VCaP (cell line): ENCODE results near the gene LLGL2.

Experiments
- H3K27ac ChIP-seq: fragments of 450-650 bp; 2 replicates; pipeline ENCODE4 v1.5.1; 2017
- TF ChIP-seq, protein P1 (sequence below): fragments of 450-650 bp; conservative IDR thresholded peaks from 2 replicates; pipeline ENCODE4 v1.5.1; 2017; ENCODE audit warnings: mild to moderate bottlenecking, moderate library complexity

The LLGL2 gene

GRCh38 chr17:75504347-75505151 lies 20.9 kb upstream of the LLGL2 start:
- TF ChIP-seq, protein P1, sequence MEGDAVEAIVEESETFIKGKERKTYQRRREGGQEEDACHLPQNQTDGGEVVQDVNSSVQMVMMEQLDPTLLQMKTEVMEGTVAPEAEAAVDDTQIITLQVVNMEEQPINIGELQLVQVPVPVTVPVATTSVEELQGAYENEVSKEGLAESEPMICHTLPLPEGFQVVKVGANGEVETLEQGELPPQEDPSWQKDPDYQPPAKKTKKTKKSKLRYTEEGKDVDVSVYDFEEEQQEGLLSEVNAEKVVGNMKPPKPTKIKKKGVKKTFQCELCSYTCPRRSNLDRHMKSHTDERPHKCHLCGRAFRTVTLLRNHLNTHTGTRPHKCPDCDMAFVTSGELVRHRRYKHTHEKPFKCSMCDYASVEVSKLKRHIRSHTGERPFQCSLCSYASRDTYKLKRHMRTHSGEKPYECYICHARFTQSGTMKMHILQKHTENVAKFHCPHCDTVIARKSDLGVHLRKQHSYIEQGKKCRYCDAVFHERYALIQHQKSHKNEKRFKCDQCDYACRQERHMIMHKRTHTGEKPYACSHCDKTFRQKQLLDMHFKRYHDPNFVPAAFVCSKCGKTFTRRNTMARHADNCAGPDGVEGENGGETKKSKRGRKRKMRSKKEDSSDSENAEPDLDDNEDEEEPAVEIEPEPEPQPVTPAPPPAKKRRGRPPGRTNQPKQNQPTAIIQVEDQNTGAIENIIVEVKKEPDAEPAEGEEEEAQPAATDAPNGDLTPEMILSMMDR = peak; percentile 85
- H3K27ac ChIP-seq = no peak overlapping the region

GRCh38 chr17:75505152-75505409 lies 20.4 kb upstream of the LLGL2 start:
- no peak overlapping the region for H3K27ac ChIP-seq
- TF ChIP-seq, protein P1 = no peak

- TF ChIP-seq, protein P1 = no peak
- H3K27ac ChIP-seq = no peak overlapping the region
These were observed 19.9 kb upstream of the LLGL2 start for GRCh38 chr17:75505640-75506039.

DNA sequence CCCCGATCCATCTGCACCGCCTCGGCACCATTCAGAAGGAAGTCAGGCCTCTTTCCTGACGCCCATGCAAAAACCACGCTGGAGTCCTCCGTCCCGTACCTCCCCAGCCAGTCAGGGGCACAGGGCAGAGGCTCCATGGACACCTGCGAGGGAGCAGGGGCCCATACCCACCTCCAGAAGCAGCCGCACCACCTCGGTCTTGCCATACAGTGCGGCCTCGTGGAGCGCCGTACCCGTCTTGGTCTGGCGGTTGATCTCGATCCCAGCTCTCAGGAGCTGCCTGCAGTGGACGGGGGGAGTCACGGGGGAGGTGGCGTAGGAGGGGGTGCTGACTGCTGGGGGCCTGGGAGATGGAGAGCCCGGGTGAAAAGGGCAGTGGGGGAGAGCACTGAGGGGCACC lies 19.4 kb upstream of the LLGL2 start:
- TF ChIP-seq, protein P1 = no peak
- no peak overlapping the region for H3K27ac ChIP-seq

DNA sequence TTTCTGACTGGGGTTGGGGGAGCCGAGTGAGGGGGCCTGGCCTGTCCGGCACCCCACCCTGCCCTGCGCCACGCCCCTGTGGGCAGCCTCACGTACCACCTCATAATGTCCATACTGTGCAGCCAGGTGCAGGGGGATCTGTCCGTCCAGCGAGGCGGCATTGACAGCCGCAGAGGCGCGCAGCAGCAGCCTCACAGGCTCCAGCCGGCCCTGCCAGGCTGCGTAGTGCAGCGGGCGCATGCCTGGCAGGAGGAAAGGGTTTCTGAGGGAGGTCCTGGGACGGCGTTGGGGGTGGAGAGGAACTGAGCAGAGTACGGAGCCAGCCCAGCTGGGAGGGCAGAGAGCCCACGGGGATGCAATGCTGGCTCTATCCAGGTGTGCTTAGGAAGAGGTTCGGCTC lies 18.6 kb upstream of the LLGL2 start:
- TF ChIP-seq, protein P1 = no peak
- no peak overlapping the region for H3K27ac ChIP-seq

DNA sequence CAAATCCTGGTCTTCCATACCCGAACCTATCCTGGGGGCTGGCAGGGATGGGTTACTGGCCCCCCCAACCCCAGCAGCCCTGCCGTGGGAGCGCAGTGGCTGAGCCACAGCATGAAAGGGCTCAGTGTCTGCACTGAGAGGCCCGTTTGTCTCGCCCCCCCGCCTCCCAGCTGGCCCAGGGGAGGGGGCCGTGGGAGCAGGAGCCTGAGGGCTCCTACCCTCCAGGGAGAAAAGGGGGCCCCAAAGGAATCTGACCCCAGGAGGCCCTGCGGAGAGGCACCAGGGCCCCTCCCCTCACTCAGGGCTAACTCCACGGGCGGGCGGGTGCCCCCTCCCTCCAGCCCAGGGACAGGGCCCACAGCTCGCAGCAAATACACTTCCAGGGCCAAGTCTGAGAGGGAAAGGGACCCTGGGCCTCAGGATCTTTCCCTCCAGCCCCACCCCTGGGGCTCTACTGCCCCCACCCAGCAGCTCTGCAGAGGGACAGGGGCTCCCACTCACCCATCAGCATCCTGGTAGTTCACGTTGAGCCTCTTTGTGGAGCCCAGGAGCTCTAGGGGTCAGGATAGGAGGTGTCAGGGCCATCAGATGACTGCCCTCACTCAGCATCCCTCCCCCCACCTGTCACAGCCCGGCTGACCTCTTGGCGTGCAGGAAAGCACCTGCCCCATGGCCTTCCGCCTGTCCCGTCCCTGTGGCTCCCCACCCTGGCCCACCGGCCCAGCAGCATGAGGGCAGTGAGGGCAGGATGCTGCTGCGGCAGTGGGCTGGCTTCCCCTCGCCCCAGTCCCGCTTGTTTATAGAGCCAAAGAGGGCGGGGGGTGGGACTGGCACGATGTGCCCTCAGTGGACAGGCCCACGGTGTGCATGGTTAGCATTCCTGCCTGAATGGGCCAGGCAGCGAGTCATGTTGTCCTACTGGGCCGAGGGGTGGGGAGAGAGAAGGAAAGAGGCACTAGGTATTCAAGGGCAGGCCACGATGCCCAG lies 17.5 kb upstream of the LLGL2 start:
- TF ChIP-seq, protein P1 = no peak
- H3K27ac ChIP-seq = no peak overlapping the region

DNA sequence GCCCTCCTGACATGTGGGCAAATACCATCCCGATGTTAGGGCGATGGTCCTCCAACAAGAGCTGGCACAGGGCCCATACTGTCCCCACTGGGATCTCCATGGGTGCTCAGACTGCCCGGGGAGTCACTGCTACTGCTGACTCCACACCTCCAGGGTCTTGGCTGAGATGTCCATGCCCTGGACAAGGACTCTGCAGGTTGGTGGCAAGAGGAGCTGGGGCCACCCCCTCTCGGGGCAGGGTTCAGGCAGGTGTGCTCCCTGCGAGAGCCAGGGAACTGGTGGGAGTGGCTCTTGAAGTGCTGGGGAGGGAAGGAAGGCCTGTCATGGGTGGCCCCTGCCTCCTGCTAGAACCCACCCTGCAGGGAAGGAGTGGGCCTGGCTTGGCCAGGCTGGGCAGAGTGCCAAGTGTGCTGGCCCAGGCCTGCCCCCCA lies 16.6 kb upstream of the LLGL2 start:
- H3K27ac ChIP-seq = no peak overlapping the region
- TF ChIP-seq, protein P1 = no peak
